Liver (tissue), 9 donors: Measurements from ENCODE around the gene SGIP1. TPM values are rescaled to one million over a fixed set of nuclear protein-coding genes. Genes with fewer than 3 reads are reported as not detected.
A peak's percentile ranks its signal among the peaks of the same experiment; 100 is the strongest.

Experiments
- DNase-seq: peaks from one replicate; pipeline ENCODE4 v3.0.0-alpha.2; 2017; ENCODE audit warnings: low spot score
- H3K27ac ChIP-seq, 2 donors: one replicate each; pipeline ENCODE4 v1.7.0; 2013; ENCODE audit warnings: inconsistent platforms in 2 of 2, low read length in 2 of 2, control low read depth in 1 of 2, low read depth in 1 of 2, mild to moderate bottlenecking in 1 of 2
- H3K27me3 ChIP-seq, 4 donors: one replicate each; pipeline versions ENCODE4 v1.6.1 to v1.7.0; 2013; ENCODE audit warnings: low read length in 3 of 4, inconsistent platforms in 1 of 4, mild to moderate bottlenecking in 1 of 4, moderate library complexity in 1 of 4; ENCODE audit not compliant: control insufficient read depth in 4 of 4, insufficient read depth in 4 of 4
- H3K36me3 ChIP-seq, 4 donors: one replicate each; pipeline versions ENCODE4 v1.6.1 to v1.7.0; 2013; ENCODE audit warnings: low read length in 3 of 4, mild to moderate bottlenecking in 3 of 4, low read depth in 1 of 4, moderate library complexity in 1 of 4; ENCODE audit not compliant: control insufficient read depth in 4 of 4, insufficient read depth in 3 of 4
- H3K4me1 ChIP-seq, 4 donors: one replicate each; pipeline versions ENCODE4 v1.6.1 to v1.7.0; 2013; ENCODE audit warnings: low read length in 3 of 4, mild to moderate bottlenecking in 3 of 4, moderate library complexity in 1 of 4; ENCODE audit not compliant: control insufficient read depth in 4 of 4, insufficient read depth in 4 of 4
- H3K4me3 ChIP-seq, 3 donors: one replicate each; pipeline versions ENCODE4 v1.6.1 to v1.7.0; 2013; ENCODE audit warnings: low read length in 3 of 3, control low read depth in 1 of 3, low read depth in 1 of 3, mild to moderate bottlenecking in 1 of 3
- H3K9ac ChIP-seq, 2 donors: one replicate each; pipeline ENCODE4 v1.7.0; 2013; ENCODE audit warnings: low read length in 2 of 2, mild to moderate bottlenecking in 2 of 2, moderate library complexity in 2 of 2, control low read depth in 1 of 2, low read depth in 1 of 2
- H3K9me3 ChIP-seq, 4 donors: one replicate each; pipeline versions ENCODE4 v1.6.1 to v1.7.0; 2013; ENCODE audit warnings: low read length in 3 of 4; ENCODE audit not compliant: control insufficient read depth in 4 of 4
- CTCF ChIP-seq: fragments of 150-350 bp; IDR thresholded peaks from 2 replicates; pipeline ENCODE4 v1.5.1; 2017; ENCODE audit warnings: improper control_type of control experiment, low read depth, low read length; ENCODE audit not compliant: missing input control
- EGR1 ChIP-seq, 2 donors: IDR thresholded peaks; 2 replicates each; pipeline ENCODE4 v1.6.1; 2016 to 2018; ENCODE audit warnings: antibody characterized with exemption in 2 of 2, low read depth in 2 of 2
- FOXA1 ChIP-seq: IDR thresholded peaks from 2 replicates; pipeline ENCODE4 v1.6.1; 2016; ENCODE audit warnings: antibody characterized with exemption
- FOXA2 ChIP-seq: IDR thresholded peaks from 2 replicates; pipeline ENCODE4 v1.6.1; 2016; ENCODE audit warnings: antibody characterized with exemption
- GABPA ChIP-seq, 2 donors: IDR thresholded peaks in 1 of 2; conservative IDR thresholded peaks in 1 of 2; 2 replicates each; pipeline ENCODE4 v1.6.1; 2016; ENCODE audit warnings: antibody characterized with exemption in 2 of 2, mild to moderate bottlenecking in 1 of 2, moderate library complexity in 1 of 2
- HNF4A ChIP-seq, 2 donors: conservative IDR thresholded peaks; 2 replicates each; pipeline ENCODE4 v1.6.1; 2016; ENCODE audit warnings: antibody characterized with exemption in 2 of 2, mild to moderate bottlenecking in 2 of 2
- HNF4G ChIP-seq: IDR thresholded peaks from 2 replicates; pipeline ENCODE4 v1.6.1; 2016; ENCODE audit warnings: antibody characterized with exemption
- JUND ChIP-seq, 2 donors: IDR thresholded peaks; 2 replicates each; pipeline ENCODE4 v1.6.1; 2016; ENCODE audit warnings: antibody characterized with exemption in 2 of 2
- MAX ChIP-seq: IDR thresholded peaks from 2 replicates; pipeline ENCODE4 v1.6.1; 2016; ENCODE audit warnings: antibody characterized with exemption
- NR2F2 ChIP-seq: IDR thresholded peaks from 2 replicates; pipeline ENCODE4 v1.6.1; 2016; ENCODE audit warnings: antibody characterized with exemption
- RAD21 ChIP-seq, 2 donors: IDR thresholded peaks; 2 replicates each; pipeline ENCODE4 v1.6.1; 2016; ENCODE audit warnings: antibody characterized with exemption in 2 of 2, mild to moderate bottlenecking in 2 of 2
- RXRA ChIP-seq, 2 donors: IDR thresholded peaks; 2 replicates each; pipeline ENCODE4 v1.6.1; 2017 to 2018; ENCODE audit warnings: antibody characterized with exemption in 2 of 2, mild to moderate bottlenecking in 1 of 2
- SP1 ChIP-seq: IDR thresholded peaks from 2 replicates; pipeline ENCODE4 v1.6.1; 2018; ENCODE audit warnings: antibody characterized with exemption, mild to moderate bottlenecking
- YY1 ChIP-seq: IDR thresholded peaks from 2 replicates; pipeline ENCODE4 v1.6.1; 2016; ENCODE audit warnings: antibody characterized with exemption, mild to moderate bottlenecking
- WGBS: extraction: QIAGEN DNeasy Blood & Tissue Kit; methylation state at CpG from one replicate; pipeline ENCODE4 v1.1.7; 2013; 5-methylcytosine and 5-hydroxymethylcytosine counted together
- polyA plus RNA-seq, 2 donors: library from polyadenylated mRNA; stranded (reverse) in 1 of 2; unstranded in 1 of 2; fragments of 200-250 nt in 1 of 2; fragments of >200 nt in 1 of 2; fragmentation: Nextera tagmentation in 1 of 2; extraction: Ambion mirVana in 1 of 2; gene quantifications; one replicate each; pipeline versions ENCODE4 v1.2.1 to v1.2.3, GENCODE V29; 2013 to 2015
- total RNA-seq, 2 donors: library from RNA; depleted of rRNA; stranded (reverse); fragments of >200 nt; gene quantifications; one replicate each; pipeline ENCODE4 v1.2.3, GENCODE V29; 2014
- TF ChIP-seq, protein P1 (sequence below): IDR thresholded peaks from 2 replicates; pipeline ENCODE4 v1.6.1; 2016; ENCODE audit warnings: antibody characterized with exemption
- TF ChIP-seq, protein P2 (sequence below): IDR thresholded peaks from 2 replicates; pipeline ENCODE4 v1.6.1; 2016; ENCODE audit warnings: antibody characterized with exemption, mild to moderate bottlenecking
- TF ChIP-seq, protein P3 (sequence below): IDR thresholded peaks from 2 replicates; pipeline ENCODE4 v1.6.1; 2016; ENCODE audit warnings: antibody characterized with exemption
- donor health status: healthy.
- donor health status: healthy.
- donor health status: healthy.
- donor health status: healthy.
- donor health status: healthy.

The SGIP1 gene
- total and polyA plus RNA-seq, 4 donors: 0.09 to 2.5 (median 0.38) TPM

DNA sequence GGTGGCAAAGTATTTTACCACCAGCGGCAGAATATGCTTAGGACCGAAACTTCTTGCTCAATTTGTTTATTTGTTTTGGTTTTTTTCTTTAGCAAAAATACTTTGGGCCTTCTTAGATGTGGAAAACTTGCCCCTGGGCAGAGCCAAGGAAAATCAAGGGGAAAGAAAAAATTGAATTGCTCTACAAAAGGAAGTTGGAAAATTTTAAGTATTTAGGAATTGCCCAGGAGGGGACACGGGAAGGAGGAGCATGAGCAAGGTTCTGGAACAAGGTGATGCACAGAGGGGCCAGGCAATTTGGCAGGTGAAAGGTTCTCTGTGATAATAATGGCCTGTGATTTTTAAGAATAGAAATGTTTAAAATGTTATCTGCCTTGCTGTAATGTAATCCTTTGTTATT is 28.6 kb downstream of the SGIP1 start:
- Histone ChIP-seq H3K9ac (no peak overlapping the region), H3K4me1 (no peaks in the 10 kb centered on the region), H3K9me3 (no peaks in the 10 kb centered on the region), H3K27me3 (no peaks in the 10 kb centered on the region), H3K36me3 (no peaks in the 10 kb centered on the region), H3K27ac (no peak overlapping the region), H3K4me3 (no peak overlapping the region)
- 86% methylated on average over 3 of the region's 3 CpGs for WGBS
- no peak for TF ChIP-seq GABPA (IDR thresholded peaks at IDR 0.05 in 1 of 2, conservative IDR thresholded peaks at IDR 0.05 in 1 of 2)
- TF ChIP-seq, protein P1, sequence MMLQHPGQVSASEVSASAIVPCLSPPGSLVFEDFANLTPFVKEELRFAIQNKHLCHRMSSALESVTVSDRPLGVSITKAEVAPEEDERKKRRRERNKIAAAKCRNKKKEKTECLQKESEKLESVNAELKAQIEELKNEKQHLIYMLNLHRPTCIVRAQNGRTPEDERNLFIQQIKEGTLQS: no peak
- no peak for TF ChIP-seq RXRA (IDR thresholded peaks at IDR 0.05)
- TF ChIP-seq MAX: no peak
- TF ChIP-seq, protein P2, sequence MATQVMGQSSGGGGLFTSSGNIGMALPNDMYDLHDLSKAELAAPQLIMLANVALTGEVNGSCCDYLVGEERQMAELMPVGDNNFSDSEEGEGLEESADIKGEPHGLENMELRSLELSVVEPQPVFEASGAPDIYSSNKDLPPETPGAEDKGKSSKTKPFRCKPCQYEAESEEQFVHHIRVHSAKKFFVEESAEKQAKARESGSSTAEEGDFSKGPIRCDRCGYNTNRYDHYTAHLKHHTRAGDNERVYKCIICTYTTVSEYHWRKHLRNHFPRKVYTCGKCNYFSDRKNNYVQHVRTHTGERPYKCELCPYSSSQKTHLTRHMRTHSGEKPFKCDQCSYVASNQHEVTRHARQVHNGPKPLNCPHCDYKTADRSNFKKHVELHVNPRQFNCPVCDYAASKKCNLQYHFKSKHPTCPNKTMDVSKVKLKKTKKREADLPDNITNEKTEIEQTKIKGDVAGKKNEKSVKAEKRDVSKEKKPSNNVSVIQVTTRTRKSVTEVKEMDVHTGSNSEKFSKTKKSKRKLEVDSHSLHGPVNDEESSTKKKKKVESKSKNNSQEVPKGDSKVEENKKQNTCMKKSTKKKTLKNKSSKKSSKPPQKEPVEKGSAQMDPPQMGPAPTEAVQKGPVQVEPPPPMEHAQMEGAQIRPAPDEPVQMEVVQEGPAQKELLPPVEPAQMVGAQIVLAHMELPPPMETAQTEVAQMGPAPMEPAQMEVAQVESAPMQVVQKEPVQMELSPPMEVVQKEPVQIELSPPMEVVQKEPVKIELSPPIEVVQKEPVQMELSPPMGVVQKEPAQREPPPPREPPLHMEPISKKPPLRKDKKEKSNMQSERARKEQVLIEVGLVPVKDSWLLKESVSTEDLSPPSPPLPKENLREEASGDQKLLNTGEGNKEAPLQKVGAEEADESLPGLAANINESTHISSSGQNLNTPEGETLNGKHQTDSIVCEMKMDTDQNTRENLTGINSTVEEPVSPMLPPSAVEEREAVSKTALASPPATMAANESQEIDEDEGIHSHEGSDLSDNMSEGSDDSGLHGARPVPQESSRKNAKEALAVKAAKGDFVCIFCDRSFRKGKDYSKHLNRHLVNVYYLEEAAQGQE: no peak
- no peak for TF ChIP-seq CTCF
- TF ChIP-seq EGR1 (IDR thresholded peaks at IDR 0.05; ENCODE audit: low read depth in 2 of 2): no peak
- no peak for TF ChIP-seq FOXA2
- TF ChIP-seq HNF4G: no peak
- TF ChIP-seq SP1: no peak
- TF ChIP-seq YY1: no peak
- TF ChIP-seq, protein P3, sequence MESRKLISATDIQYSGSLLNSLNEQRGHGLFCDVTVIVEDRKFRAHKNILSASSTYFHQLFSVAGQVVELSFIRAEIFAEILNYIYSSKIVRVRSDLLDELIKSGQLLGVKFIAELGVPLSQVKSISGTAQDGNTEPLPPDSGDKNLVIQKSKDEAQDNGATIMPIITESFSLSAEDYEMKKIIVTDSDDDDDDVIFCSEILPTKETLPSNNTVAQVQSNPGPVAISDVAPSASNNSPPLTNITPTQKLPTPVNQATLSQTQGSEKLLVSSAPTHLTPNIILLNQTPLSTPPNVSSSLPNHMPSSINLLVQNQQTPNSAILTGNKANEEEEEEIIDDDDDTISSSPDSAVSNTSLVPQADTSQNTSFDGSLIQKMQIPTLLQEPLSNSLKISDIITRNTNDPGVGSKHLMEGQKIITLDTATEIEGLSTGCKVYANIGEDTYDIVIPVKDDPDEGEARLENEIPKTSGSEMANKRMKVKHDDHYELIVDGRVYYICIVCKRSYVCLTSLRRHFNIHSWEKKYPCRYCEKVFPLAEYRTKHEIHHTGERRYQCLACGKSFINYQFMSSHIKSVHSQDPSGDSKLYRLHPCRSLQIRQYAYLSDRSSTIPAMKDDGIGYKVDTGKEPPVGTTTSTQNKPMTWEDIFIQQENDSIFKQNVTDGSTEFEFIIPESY: no peak
- no peak for TF ChIP-seq RAD21 (IDR thresholded peaks at IDR 0.05)
- TF ChIP-seq NR2F2: no peak
- no peak for DNase-seq

DNA sequence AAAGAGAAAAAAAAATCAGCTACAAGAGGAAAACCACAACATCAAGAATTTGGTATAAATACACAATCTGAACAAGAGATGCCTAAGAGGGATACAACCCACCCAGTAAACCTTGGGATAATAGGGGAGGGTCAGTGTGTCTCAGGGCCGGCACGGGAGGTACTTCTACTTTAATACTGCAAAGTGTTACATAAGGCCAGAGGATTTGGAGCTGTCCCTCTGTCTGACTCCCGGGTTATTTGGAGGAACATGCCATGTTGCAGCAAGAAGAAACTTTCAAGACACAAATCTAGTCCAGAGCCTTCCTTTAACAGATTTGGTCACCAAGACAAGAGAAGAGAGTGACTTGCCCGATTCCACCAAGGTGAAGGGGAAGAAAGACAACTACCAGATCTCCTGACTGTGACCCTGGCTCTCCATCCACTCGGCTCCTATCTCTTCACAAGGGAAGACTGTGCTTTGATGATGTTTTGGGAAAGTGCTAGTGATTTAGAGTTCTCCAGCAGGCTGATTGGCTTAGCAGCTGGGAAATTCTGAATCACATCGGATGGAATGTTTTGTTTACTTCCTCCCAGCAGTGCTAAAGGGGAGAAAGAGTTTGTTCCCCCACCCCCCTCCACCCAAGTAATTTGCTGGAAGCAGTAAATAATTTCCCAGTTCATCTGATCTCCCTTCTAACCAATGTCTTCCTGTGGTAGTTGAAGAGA is 29.3 kb downstream of the SGIP1 start:
- no peak for DNase-seq
- Histone ChIP-seq H3K27me3 (no peaks in the 10 kb centered on the region), H3K9me3 (no peaks in the 10 kb centered on the region), H3K4me1 (no peaks in the 10 kb centered on the region), H3K4me3 (no peak overlapping the region), H3K27ac (no peak overlapping the region), H3K9ac (no peak overlapping the region), H3K36me3 (no peaks in the 10 kb centered on the region)
- WGBS: 68% methylated on average over 6 of the region's 6 CpGs
- TF ChIP-seq, protein P3: no peak
- TF ChIP-seq HNF4A (conservative IDR thresholded peaks at IDR 0.05): no peak
- TF ChIP-seq, protein P2: no peak
- no peak for TF ChIP-seq EGR1 (IDR thresholded peaks at IDR 0.05; ENCODE audit: low read depth in 2 of 2)
- TF ChIP-seq, protein P1: no peak
- TF ChIP-seq NR2F2: no peak
- no peak for TF ChIP-seq FOXA2
- peak; percentile 55 to 67 for TF ChIP-seq JUND (IDR thresholded peaks at IDR 0.05)
- peak; percentile 14 for TF ChIP-seq SP1
- TF ChIP-seq YY1: no peak
- TF ChIP-seq RAD21 (IDR thresholded peaks at IDR 0.05): no peak
- TF ChIP-seq FOXA1: no peak
